Neuronal stem cell (in vitro differentiated cells): Measurements from ENCODE around the gene CAMK1D.

Experiments used
- DNase-seq: peaks from one replicate; pipeline ENCODE4 v3.0.0-alpha.2; 2013; ENCODE audit warnings: low spot score
- H2AFZ ChIP-seq: one replicate; pipeline ENCODE4 v1.6.1; 2013; ENCODE audit warnings: mild to moderate bottlenecking, low read length, inconsistent platforms
- H2AK5ac ChIP-seq: 2 replicates; pipeline ENCODE4 v1.6.1; 2013; ENCODE audit warnings: low read depth, mild to moderate bottlenecking, inconsistent platforms, low read length, moderate library complexity, mixed read lengths
- H2BK120ac ChIP-seq: 2 replicates; pipeline ENCODE4 v1.6.1; 2013; ENCODE audit warnings: low read depth, mild to moderate bottlenecking, inconsistent platforms, low read length, moderate library complexity, mixed read lengths
- H2BK12ac ChIP-seq: one replicate; pipeline ENCODE4 v1.6.1; 2013; ENCODE audit warnings: low read length, inconsistent platforms
- H2BK15ac ChIP-seq: 2 replicates; pipeline ENCODE4 v1.6.1; 2013; ENCODE audit warnings: mild to moderate bottlenecking, low read length, inconsistent platforms, mixed read lengths
- H2BK5ac ChIP-seq: one replicate; pipeline ENCODE4 v1.6.1; 2013; ENCODE audit warnings: inconsistent platforms, mild to moderate bottlenecking, low read length, moderate library complexity
- H3K14ac ChIP-seq: one replicate; pipeline ENCODE4 v1.6.1; 2013; ENCODE audit warnings: low read length, inconsistent platforms
- H3K18ac ChIP-seq: 2 replicates; pipeline ENCODE4 v1.6.1; 2013; ENCODE audit warnings: low read length, inconsistent platforms
- H3K23ac ChIP-seq: 2 replicates; pipeline ENCODE4 v1.6.1; 2013; ENCODE audit warnings: low read depth, mild to moderate bottlenecking, mixed read lengths, low read length, inconsistent platforms; ENCODE audit not compliant: poor library complexity
- H3K27ac ChIP-seq: replicated peaks from 3 replicates; pipeline ENCODE4 v1.5.1; 2013; ENCODE audit warnings: low read length, inconsistent platforms
- H3K27me3 ChIP-seq, 3 experiments: 2 replicates each; pipeline ENCODE4 v1.6.1; 2013; ENCODE audit warnings: low read length in 3 of 3, mild to moderate bottlenecking in 2 of 3, inconsistent platforms in 1 of 3, low read depth in 1 of 3, mixed read lengths in 1 of 3, moderate library complexity in 1 of 3; ENCODE audit not compliant: control insufficient read depth in 3 of 3, insufficient read depth in 3 of 3
- H3K36me3 ChIP-seq, 2 donors: replicated peaks in 1 of 2; 2 replicates each; pipeline ENCODE4 v1.6.1; 2013; ENCODE audit warnings: low read length in 2 of 2; ENCODE audit not compliant: control insufficient read depth in 2 of 2, insufficient read depth in 2 of 2
- H3K4ac ChIP-seq: 2 replicates; pipeline ENCODE4 v1.6.1; 2013; ENCODE audit warnings: inconsistent platforms, mild to moderate bottlenecking, low read length, moderate library complexity
- H3K4me1 ChIP-seq, 2 donors: 1 replicate in 1 of 2; 2 replicates in 1 of 2; pipeline ENCODE4 v1.6.1; 2013; ENCODE audit warnings: low read length in 2 of 2, low read depth in 1 of 2; ENCODE audit not compliant: control insufficient read depth in 2 of 2, insufficient read depth in 1 of 2
- H3K4me2 ChIP-seq: one replicate; pipeline ENCODE4 v1.6.1; 2013; ENCODE audit warnings: mild to moderate bottlenecking, low read length, inconsistent platforms; ENCODE audit not compliant: insufficient read depth, poor library complexity, severe bottlenecking
- H3K4me3 ChIP-seq, 2 donors: 2 replicates each; pipeline ENCODE4 v1.5.1; 2013; ENCODE audit warnings: low read length in 2 of 2, mild to moderate bottlenecking in 2 of 2, inconsistent platforms in 1 of 2, moderate library complexity in 1 of 2
- H3K79me1 ChIP-seq: one replicate; pipeline ENCODE4 v1.6.1; 2013; ENCODE audit warnings: low read depth, mild to moderate bottlenecking, inconsistent platforms, low read length, moderate library complexity
- H3K9ac ChIP-seq: one replicate; pipeline ENCODE4 v1.6.1; 2013; ENCODE audit warnings: mild to moderate bottlenecking, low read depth, low read length, inconsistent platforms; ENCODE audit not compliant: poor library complexity
- H3K9me3 ChIP-seq, 2 donors: replicated peaks in 1 of 2; 2 replicates each; pipeline versions ENCODE3 to v1.6.1; 2013; ENCODE audit warnings: low read length in 2 of 2, mild to moderate bottlenecking in 2 of 2, inconsistent platforms in 1 of 2, low read depth in 1 of 2, mixed read lengths in 1 of 2, moderate library complexity in 1 of 2; ENCODE audit not compliant: control insufficient read depth in 2 of 2, insufficient read depth in 1 of 2
- H4K8ac ChIP-seq: one replicate; pipeline ENCODE4 v1.6.1; 2013; ENCODE audit warnings: low read depth, mild to moderate bottlenecking, inconsistent platforms, low read length, moderate library complexity
- H4K91ac ChIP-seq: one replicate; pipeline ENCODE4 v1.6.1; 2013; ENCODE audit warnings: low read length, low read depth, mild to moderate bottlenecking, inconsistent platforms; ENCODE audit not compliant: poor library complexity
- WGBS, 2 donors: extraction: QIAGEN DNeasy Blood & Tissue Kit; methylation state at CpG; one replicate each; pipeline ENCODE4 v1.1.7; 2013; ENCODE audit warnings: missing lambda C conversion rate in 2 of 2, mixed read lengths in 1 of 2; ENCODE audit not compliant: insufficient read length in 2 of 2, insufficient replicate concordance in 1 of 2; ENCODE audit errors: extremely low coverage in 2 of 2; 5-methylcytosine and 5-hydroxymethylcytosine counted together

CAMK1D gene

GRCh38 chr10:12605580-12606405, 256.4 kb downstream of the CAMK1D start:
- peak overlapping the region; percentile 4 for H2AK5ac ChIP-seq
- H3K27me3 ChIP-seq: no peaks in the 10 kb centered on the region
- no peak overlapping the region for H2BK12ac ChIP-seq
- H3K27ac ChIP-seq: no peak overlapping the region
- H3K14ac ChIP-seq: no peak overlapping the region
- H3K18ac ChIP-seq: peak overlapping the region; percentile 52
- H3K4me1 ChIP-seq: no peaks in the 10 kb centered on the region
- no peak overlapping the region for H3K4me2 ChIP-seq
- no peak overlapping the region for H2BK5ac ChIP-seq
- no peak overlapping the region for H4K8ac ChIP-seq
- peaks cover 0 to 6% of the 10 kb centered on the region in 2 donors for H3K9me3 ChIP-seq
- no peak overlapping the region for H2BK120ac ChIP-seq
- no peaks in the 10 kb centered on the region for H3K36me3 ChIP-seq
- H2AFZ ChIP-seq: no peak overlapping the region
- no peak for DNase-seq
- no peak overlapping the region for H4K91ac ChIP-seq
- H3K79me1 ChIP-seq: no peaks in the 10 kb centered on the region
- WGBS, 2 donors: no CpG with 5 or more reads among the region's 27 CpGs
- peak overlapping the region; percentile 26 for H3K23ac ChIP-seq
- no peak overlapping the region for H2BK15ac ChIP-seq
- no peak overlapping the region for H3K4ac ChIP-seq
- H3K4me3 ChIP-seq: no peak overlapping the region
- no peak overlapping the region for H3K9ac ChIP-seq

DNA sequence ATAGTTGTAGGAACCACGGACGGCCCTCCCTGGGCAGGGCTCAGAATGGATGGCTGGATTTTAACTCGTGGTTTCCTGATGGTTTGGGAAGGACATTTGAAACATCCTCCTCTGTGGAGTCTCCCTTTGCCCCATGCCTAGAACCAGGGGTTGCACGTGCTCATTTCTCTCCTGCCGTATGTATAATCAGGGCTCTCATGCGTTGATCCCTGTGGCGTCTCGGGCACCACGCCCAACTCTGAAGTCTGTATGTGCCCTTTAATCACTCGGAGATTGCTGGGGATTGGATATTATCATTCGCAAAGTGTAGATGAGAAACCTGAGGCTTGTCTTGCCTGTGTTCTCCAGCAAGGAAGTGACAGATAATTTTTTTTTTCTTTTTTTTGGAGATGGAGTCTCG, 257.1 kb downstream of the CAMK1D start:
- H3K27me3 ChIP-seq: no peaks in the 10 kb centered on the region
- no peak overlapping the region for H2BK15ac ChIP-seq
- no peak overlapping the region for H3K27ac ChIP-seq
- DNase-seq: no peak
- H3K18ac ChIP-seq: no peak overlapping the region
- no peak overlapping the region for H2BK5ac ChIP-seq
- WGBS, 2 donors: no CpG with 5 or more reads among the region's 12 CpGs
- H3K9ac ChIP-seq: no peak overlapping the region
- no peaks in the 10 kb centered on the region for H3K36me3 ChIP-seq
- no peak overlapping the region for H3K4me2 ChIP-seq
- no peak overlapping the region for H3K4me3 ChIP-seq
- no peak overlapping the region for H2AFZ ChIP-seq
- H3K9me3 ChIP-seq: peaks cover 0 to 6% of the 10 kb centered on the region in 2 donors
- H4K8ac ChIP-seq: no peak overlapping the region
- H3K79me1 ChIP-seq: no peaks in the 10 kb centered on the region
- H4K91ac ChIP-seq: no peak overlapping the region
- no peak overlapping the region for H3K4ac ChIP-seq
- no peak overlapping the region for H3K23ac ChIP-seq
- no peak overlapping the region for H2AK5ac ChIP-seq
- no peaks in the 10 kb centered on the region for H3K4me1 ChIP-seq
- H3K14ac ChIP-seq: no peak overlapping the region
- no peak overlapping the region for H2BK120ac ChIP-seq
- H2BK12ac ChIP-seq: no peak overlapping the region

GRCh38 chr10:12608761-12609160, 259.4 kb downstream of the CAMK1D start:
- no peak overlapping the region for H2AK5ac ChIP-seq
- no peaks in the 10 kb centered on the region for H3K4me1 ChIP-seq
- no peak overlapping the region for H3K27ac ChIP-seq
- H3K4ac ChIP-seq: no peak overlapping the region
- H3K79me1 ChIP-seq: no peaks in the 10 kb centered on the region
- no peak overlapping the region for H3K4me2 ChIP-seq
- no peak overlapping the region for H2BK5ac ChIP-seq
- H2AFZ ChIP-seq: no peak overlapping the region
- H3K4me3 ChIP-seq: no peak overlapping the region
- no peak overlapping the region for H2BK15ac ChIP-seq
- H3K36me3 ChIP-seq: no peaks in the 10 kb centered on the region
- H3K14ac ChIP-seq: no peak overlapping the region
- peaks cover 0 to 6% of the 10 kb centered on the region in 2 donors for H3K9me3 ChIP-seq
- H2BK12ac ChIP-seq: no peak overlapping the region
- WGBS, 2 donors: no CpG with 5 or more reads among the region's 6 CpGs
- peak overlapping the region; percentile 8 for H3K18ac ChIP-seq
- H4K8ac ChIP-seq: no peak overlapping the region
- H4K91ac ChIP-seq: no peak overlapping the region
- no peak for DNase-seq
- no peak overlapping the region for H3K9ac ChIP-seq
- no peak overlapping the region for H3K23ac ChIP-seq
- no peaks in the 10 kb centered on the region for H3K27me3 ChIP-seq
- no peak overlapping the region for H2BK120ac ChIP-seq

DNA sequence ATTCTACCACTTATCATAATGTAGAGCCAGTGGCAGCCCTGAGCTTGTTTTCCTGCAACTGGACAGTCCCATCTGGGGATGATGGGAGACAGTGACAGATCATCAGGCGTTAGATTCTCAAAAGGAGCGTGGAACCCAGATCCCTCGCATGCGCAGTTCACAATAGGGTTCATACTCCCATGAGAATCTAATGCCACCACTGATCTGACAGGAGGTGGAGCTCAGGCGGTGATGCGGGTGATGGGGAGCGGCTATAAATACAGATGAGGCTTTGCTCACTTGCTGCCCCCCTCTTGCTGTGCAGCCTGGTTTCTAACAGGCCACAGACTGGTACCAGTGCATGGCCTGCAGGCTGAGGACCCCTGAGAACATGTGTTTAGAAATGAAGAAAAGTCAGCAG, 260.1 kb downstream of the CAMK1D start:
- DNase-seq: no peak
- Histone ChIP-seq H3K23ac (no peak overlapping the region), H2BK12ac (no peak overlapping the region), H2BK5ac (no peak overlapping the region), H3K14ac (no peak overlapping the region), H3K27ac (no peak overlapping the region), H2AFZ (no peak overlapping the region), H3K36me3 (no peaks in the 10 kb centered on the region), H4K91ac (no peak overlapping the region), H2BK15ac (no peak overlapping the region), H3K18ac (no peak overlapping the region), H3K27me3 (no peaks in the 10 kb centered on the region), H3K4me1 (no peaks in the 10 kb centered on the region), H2BK120ac (no peak overlapping the region), H3K4me3 (no peak overlapping the region), H2AK5ac (no peak overlapping the region), H4K8ac (no peak overlapping the region), H3K9me3 (peaks cover 0 to 6% of the 10 kb centered on the region in 2 donors), H3K4me2 (no peak overlapping the region), H3K79me1 (no peaks in the 10 kb centered on the region), H3K9ac (no peak overlapping the region), H3K4ac (no peak overlapping the region)
- WGBS, 2 donors: no CpG with 5 or more reads among the region's 7 CpGs
